HUES64 (cell line): ENCODE data around the gene KCNJ18.
"Not testable (repeated sequence)": the region's sequence is repeated elsewhere in the genome, so short reads cannot be mapped to it uniquely, and the experiment has no call there.

Experiments
- H3K27ac ChIP-seq: 2 replicates; pipeline ENCODE4 v1.7.0; 2013; ENCODE audit warnings: low read depth, low read length, inconsistent platforms
- H3K27me3 ChIP-seq: 2 replicates; pipeline ENCODE4 v1.6.1; 2013; ENCODE audit warnings: mild to moderate bottlenecking, low read length; ENCODE audit not compliant: insufficient read depth
- H3K36me3 ChIP-seq: 2 replicates; pipeline ENCODE4 v1.6.1; 2013; ENCODE audit warnings: mild to moderate bottlenecking, low read length; ENCODE audit not compliant: insufficient read depth
- H3K4me1 ChIP-seq: 2 replicates; pipeline ENCODE4 v1.6.1; 2013; ENCODE audit warnings: mild to moderate bottlenecking, low read length, moderate library complexity; ENCODE audit not compliant: insufficient read depth
- H3K4me3 ChIP-seq: 2 replicates; pipeline ENCODE4 v1.5.1; 2013; ENCODE audit warnings: mild to moderate bottlenecking, low read length, moderate library complexity
- H3K9ac ChIP-seq: 2 replicates; pipeline ENCODE4 v1.6.1; 2013; ENCODE audit warnings: mild to moderate bottlenecking, low read depth, low read length
- H3K9me3 ChIP-seq: 2 replicates; pipeline ENCODE4 v1.6.1; 2013; ENCODE audit warnings: low read depth, low read length; ENCODE audit not compliant: insufficient read depth
- WGBS: fragments of 150-250, 120-280 bp; methylation state at CpG from one replicate; pipeline ENCODE4 v1.1.7; 2013; ENCODE audit warnings: missing lambda C conversion rate; 5-methylcytosine and 5-hydroxymethylcytosine counted together

KCNJ18 gene

DNA sequence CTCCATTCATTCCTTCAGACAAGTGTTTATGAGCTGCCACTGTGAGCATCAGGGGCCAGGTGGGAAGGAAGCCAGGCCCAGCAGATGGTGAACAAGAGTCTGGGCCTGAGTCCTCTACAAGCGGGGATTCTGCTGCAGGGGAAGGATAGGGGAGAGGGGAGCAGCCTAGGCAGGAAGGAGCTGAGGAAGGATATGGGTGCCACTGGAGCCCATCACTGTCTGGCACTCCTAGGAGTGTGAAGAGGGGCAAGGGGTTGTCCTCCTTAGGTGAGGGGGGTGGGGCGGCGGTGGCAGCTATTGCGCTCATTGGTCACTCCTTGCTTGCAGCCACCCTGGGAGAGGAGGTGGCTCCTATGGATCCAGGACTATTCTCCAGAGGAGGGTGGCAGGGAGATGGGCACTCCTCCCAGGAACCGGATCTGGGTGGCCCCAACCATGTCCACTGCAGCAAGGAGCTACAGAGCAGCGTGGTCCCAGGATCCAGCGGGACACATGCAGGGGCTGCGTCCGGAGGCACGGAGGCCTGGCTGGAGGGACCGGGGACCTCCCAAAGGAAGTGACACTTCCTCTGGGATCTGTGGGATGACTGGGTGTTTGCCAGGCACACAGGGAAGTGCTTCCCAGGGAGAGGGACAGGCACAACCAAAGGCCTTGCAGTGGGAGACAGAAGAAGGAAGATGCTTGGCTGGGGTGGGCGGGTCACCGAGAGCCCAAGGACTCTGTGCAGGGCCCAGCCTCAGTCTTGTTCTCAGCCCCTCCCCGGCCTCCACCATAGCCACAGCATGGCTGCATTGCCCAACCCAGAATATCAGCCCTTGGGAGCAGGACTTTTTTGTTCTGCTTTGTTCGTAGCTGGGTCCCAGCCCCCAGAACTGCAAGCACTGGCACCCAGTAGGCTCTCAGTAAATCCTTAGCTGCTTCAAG is 16.6 kb downstream of the KCNJ18 start:
- peaks cover 41% of the 10 kb centered on the region for H3K9me3 ChIP-seq
- H3K4me1 ChIP-seq, H3K4me3 ChIP-seq, H3K27ac ChIP-seq, H3K36me3 ChIP-seq, H3K9ac ChIP-seq, H3K27me3 ChIP-seq: not testable (repeated sequence)
- WGBS, result 85% methylated on average over 15 of the region's 15 CpGs

DNA sequence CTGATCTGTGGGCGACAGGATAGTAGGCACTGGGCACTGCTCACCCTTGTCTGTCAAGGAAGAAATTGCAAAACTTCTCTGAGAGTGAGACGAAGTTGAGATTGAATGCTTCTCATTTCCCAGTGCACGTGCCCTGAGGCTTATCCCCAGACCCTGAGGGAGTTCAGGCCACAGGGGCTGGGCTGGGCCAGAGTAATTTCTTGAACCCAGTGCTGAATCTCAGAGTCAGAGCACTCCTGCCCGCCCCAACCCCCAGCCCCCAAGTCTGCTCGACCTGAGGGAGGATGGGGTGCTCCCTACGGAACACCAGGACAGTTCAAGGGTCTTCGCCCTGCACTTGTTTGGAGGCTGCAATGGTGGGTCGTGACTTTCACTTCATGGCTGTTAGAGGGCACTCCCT is 17.7 kb downstream of the KCNJ18 start:
- peaks cover 39% of the 10 kb centered on the region for H3K9me3 ChIP-seq
- H3K27me3 ChIP-seq, H3K4me3 ChIP-seq, H3K9ac ChIP-seq, H3K27ac ChIP-seq, H3K36me3 ChIP-seq, H3K4me1 ChIP-seq: not testable (repeated sequence)
- WGBS, result 58% methylated on average over 5 of the region's 8 CpGs

DNA sequence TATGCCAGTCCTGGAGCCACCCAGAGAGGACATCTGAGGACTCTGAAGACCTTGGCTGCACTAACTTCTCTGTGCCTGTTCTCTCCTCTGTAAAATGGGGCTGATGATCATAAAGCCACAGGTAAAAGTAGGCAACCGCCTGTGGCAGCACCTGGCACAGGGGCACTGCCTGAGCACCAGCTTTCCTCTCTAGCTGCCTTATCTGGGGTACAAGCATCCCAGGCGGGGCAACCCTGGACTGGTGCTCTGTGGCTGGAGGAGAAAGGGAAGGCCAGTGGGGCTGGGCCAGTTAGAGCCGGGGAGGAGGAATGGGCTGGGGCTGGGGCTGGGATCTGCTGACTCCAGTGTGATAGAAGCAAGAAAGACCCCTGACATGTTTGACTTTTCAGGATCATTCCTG is 18.2 kb downstream of the KCNJ18 start:
- 77% methylated on average over 3 of the region's 3 CpGs for WGBS
- H3K9me3 ChIP-seq, result peaks cover 34% of the 10 kb centered on the region
- not testable (repeated sequence) for H3K36me3 ChIP-seq, H3K27ac ChIP-seq, H3K9ac ChIP-seq, H3K4me3 ChIP-seq, H3K4me1 ChIP-seq, H3K27me3 ChIP-seq

DNA sequence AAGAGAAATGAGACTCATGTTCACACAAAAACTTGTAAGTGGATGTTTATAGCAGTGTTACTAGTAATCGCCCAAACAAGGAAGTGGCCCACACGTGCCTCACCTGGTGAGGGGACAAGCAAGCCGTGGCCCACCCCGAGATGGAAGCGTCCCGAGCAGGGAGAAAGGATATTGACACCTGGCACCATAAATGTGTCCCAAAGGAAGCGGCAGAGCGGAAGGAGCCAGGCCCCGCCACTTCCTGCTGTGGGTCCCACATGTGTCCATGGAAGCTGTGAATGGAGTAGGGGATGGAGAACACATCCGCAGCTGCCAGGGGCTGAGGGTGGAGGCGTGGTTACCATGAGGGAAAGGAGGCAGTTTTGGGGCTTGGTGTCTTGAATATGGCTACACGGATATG is 18.9 kb downstream of the KCNJ18 start:
- Histone ChIP-seq H3K36me3 (no peaks in the 10 kb centered on the region), H3K4me1 (no peaks in the 10 kb centered on the region), H3K27me3 (no peaks in the 10 kb centered on the region), H3K9me3 (peaks cover 29% of the 10 kb centered on the region), H3K9ac (no peak overlapping the region), H3K27ac (no peak overlapping the region), H3K4me3 (no peak overlapping the region)
- WGBS, result 80% methylated on average over 12 of the region's 12 CpGs

DNA sequence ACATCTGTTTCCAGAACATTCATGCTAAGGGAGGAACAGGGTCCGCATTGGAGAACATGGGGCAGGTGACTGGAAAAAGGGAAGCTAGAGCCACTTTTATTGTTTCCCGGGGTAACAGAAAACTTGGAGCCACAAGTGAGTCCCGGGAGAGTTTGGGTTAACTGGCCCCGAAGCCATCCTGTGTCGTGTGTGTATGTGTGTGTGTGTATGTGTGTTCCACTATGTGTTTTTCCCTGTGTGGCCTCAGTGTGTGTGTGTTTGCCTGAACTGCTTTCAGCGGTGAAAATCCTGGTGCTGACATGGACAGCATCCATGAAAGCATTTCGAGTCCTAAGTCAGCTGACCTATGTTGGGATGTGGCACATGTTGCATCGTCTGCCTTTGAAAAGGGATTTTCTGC is 20.7 kb downstream of the KCNJ18 start:
- WGBS, result 79% methylated on average over 7 of the region's 8 CpGs
- H3K27me3 ChIP-seq, H3K9ac ChIP-seq, H3K36me3 ChIP-seq, H3K4me3 ChIP-seq, H3K27ac ChIP-seq, H3K4me1 ChIP-seq: not testable (repeated sequence)
- peaks cover 20% of the 10 kb centered on the region for H3K9me3 ChIP-seq

DNA sequence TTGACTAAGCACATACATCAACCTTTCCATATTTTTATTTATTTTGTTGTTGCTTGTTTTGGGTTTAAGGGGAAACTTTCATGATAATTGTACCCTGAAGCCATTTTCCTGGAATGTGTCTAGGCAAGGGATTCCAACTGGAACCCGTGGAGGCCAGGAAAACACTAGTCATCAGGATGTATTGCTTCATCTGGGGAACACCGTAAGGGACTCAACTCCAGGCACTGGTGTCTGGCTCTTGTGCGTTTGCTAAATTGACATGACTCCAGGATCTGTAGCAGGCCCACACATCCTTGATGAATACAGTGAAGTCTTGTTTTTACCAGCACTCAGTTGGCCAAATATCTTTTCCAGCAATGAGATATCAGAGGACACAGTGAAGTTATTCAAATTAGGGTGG is 21.3 kb downstream of the KCNJ18 start:
- H3K27me3 ChIP-seq, H3K4me3 ChIP-seq, H3K36me3 ChIP-seq, H3K9ac ChIP-seq, H3K4me1 ChIP-seq, H3K27ac ChIP-seq: not testable (repeated sequence)
- peaks cover 19% of the 10 kb centered on the region for H3K9me3 ChIP-seq
- no CpG with 5 or more reads among the region's 3 CpGs for WGBS

DNA sequence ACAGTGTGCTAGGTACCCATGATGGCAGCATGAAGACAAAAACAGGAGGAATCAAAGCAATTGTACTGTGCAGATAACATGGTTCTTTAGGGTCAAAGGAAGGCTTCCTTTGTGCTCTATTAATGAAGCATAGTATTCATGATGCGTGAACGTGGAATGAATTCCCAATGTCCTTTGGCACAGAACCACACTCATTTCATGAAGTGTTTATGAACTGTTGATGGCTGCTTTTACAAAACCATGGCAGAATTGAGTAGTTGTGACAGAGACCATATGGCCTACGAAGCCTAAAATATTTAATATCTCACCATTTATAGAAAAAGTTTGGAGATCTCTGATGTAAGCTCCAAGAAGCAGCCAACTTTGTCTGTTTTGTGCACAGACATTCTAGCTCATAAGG is 22.4 kb downstream of the KCNJ18 start:
- not testable (repeated sequence) for H3K36me3 ChIP-seq, H3K27ac ChIP-seq, H3K4me1 ChIP-seq, H3K4me3 ChIP-seq, H3K9ac ChIP-seq, H3K27me3 ChIP-seq
- peaks cover 18% of the 10 kb centered on the region for H3K9me3 ChIP-seq
- 71% methylated on average over 2 of the region's 3 CpGs for WGBS

DNA sequence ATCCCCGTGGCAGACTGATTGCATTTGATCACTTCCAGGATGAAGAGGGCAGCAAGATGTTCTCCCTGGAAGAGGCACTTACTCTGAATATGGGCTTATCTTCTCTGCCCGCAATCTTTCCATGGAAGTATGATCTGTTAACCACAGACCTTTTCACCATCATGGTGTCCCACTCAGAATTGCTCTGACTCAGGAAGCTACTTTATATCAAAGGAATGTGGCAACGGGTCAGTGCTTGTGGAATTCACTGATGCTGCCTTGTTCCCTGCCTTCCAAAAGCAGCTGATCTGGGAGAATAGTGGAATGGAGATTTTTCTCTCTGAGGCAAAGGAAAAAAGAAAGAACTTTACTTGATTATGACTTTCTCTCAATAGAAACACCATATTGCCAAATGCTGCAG is 23.6 kb downstream of the KCNJ18 start:
- peaks cover 18% of the 10 kb centered on the region for H3K9me3 ChIP-seq

DNA sequence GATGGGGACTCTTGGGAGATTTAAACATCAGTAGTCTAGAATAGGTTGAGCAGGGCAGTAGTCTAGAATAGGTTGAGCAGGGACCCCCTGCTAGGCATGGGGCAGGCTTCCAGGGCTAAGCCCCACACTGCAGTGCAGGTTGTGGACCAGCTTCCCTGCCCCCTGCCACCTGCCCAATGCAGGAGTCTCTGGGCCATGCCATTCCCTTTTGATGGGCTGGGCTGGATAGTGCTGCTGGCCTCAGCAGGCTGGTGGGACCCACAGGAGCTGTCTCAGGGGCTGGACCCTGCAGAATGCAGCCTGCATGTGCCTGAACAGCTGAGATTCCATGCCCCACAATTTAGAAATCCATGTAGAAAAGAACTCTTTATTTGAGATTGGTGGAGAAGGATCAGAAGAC is 26.6 kb downstream of the KCNJ18 start:
- H3K9me3 ChIP-seq, result peaks cover 18% of the 10 kb centered on the region; the same call in 1 of the 2 replicates
- H3K27me3 ChIP-seq, H3K27ac ChIP-seq, H3K36me3 ChIP-seq, H3K4me1 ChIP-seq, H3K9ac ChIP-seq, H3K4me3 ChIP-seq: not testable (repeated sequence)

More for the DNA sequence above, 23.6 kb downstream of the KCNJ18 start:
- not testable (repeated sequence) for H3K27ac ChIP-seq, H3K27me3 ChIP-seq, H3K36me3 ChIP-seq, H3K4me1 ChIP-seq, H3K9ac ChIP-seq, H3K4me3 ChIP-seq
- WGBS, result 100% methylated on average over 1 of the region's 3 CpGs

DNA sequence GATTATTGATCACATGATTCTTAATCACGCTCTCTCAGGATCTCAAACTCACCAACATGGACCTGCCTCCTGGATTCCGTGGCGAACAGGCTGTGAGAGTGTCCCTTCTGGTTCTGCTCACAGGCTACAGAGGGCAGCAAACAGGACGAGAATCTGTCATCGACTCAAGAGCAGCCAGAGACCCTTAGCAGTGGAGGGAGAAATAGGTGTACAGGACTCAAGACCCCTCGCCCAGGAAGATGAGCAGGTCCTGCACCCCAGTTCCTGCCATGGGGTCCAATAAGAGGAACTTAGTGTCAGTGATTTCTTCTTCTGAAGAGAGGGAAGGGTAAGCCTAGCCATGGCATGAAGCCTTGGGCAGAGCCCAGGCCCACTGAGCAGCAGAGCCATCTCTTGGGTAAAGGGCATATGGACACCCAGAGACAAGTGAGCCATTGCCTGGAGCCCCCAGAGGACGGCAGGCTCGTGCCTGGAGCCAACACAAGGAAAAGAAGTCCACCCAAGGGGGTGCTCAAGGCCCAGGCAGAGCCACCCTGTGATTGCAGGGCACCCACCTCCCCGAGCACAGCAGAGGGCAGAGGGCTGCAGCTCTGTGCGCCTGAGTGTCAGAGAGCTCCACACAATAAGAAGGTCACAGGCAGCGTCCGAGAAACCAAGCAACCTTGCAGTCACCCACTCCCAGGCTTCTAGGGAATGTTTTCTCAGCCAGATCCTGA is 27.3 kb downstream of the KCNJ18 start:
- H3K27me3 ChIP-seq, H3K27ac ChIP-seq, H3K9ac ChIP-seq, H3K4me3 ChIP-seq, H3K36me3 ChIP-seq, H3K4me1 ChIP-seq: not testable (repeated sequence)
- peaks cover 15% of the 10 kb centered on the region; the same call in 1 of the 2 replicates for H3K9me3 ChIP-seq
- WGBS, result 71% methylated on average over 12 of the region's 12 CpGs

DNA sequence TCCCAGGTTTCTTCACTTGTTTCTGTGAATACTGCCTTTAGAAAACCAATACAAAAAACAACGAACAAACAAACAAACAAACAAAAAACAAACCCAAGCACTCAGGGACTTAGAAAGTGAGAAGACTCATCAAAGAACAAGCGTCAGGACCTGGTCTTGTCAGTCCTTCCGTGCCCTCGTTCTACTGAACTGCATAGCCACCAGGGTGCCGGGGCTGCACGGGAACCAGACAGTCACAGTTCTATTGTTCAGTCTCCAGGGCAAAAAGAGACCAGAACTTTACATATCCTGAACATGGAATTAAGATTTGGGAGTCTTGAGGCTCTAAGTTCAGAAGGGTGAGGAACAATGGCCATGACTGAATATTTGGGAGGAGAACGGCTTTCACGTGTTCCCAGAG is 28.2 kb downstream of the KCNJ18 start:
- H3K36me3 ChIP-seq, H3K4me1 ChIP-seq, H3K9ac ChIP-seq, H3K27ac ChIP-seq, H3K4me3 ChIP-seq, H3K27me3 ChIP-seq: not testable (repeated sequence)
- H3K9me3 ChIP-seq, result peaks cover 14% of the 10 kb centered on the region; the same call in 1 of the 2 replicates
- 74% methylated on average over 8 of the region's 8 CpGs for WGBS
